Measurements from ENCODE around the gene EIF3A.

Gene EIF3A

GRCh38 chr10:119001717-119002500 lies 78.7 kb downstream of the EIF3A start:
- no peak for DNase-seq

GRCh38 chr10:118998183-118998582 lies 82.4 kb downstream of the EIF3A start:
- DNase-seq = no peak

- DNase-seq = no peak
These were observed 83.2 kb downstream of the EIF3A start for GRCh38 chr10:118997379-118997778.

- DNase-seq = no peak
These were observed 84.9 kb downstream of the EIF3A start for GRCh38 chr10:118995739-118996138.

GRCh38 chr10:118994321-118994720 lies 86.3 kb downstream of the EIF3A start:
- DNase-seq = no peak

GRCh38 chr10:118993214-118993613 lies 87.4 kb downstream of the EIF3A start:
- no peak for DNase-seq

GRCh38 chr10:118992496-118992895 lies 88.1 kb downstream of the EIF3A start:
- no peak for DNase-seq

GRCh38 chr10:118990326-118990725 lies 90.3 kb downstream of the EIF3A start:
- no peak for DNase-seq

- no peak for DNase-seq
These were observed 93.5 kb downstream of the EIF3A start for GRCh38 chr10:118986815-118987790.

- DNase-seq = no peak
These were observed 95.0 kb downstream of the EIF3A start for GRCh38 chr10:118985576-118985975.
